ENCODE results near the gene METTL26. TPM values are rescaled to one million over a fixed set of nuclear protein-coding genes. Genes with fewer than 3 reads are reported as not detected.

METTL26 gene
- total RNA-seq, 4 donors from 2014 or later: 72.2 to 138 (median 84.7) TPM

DNA sequence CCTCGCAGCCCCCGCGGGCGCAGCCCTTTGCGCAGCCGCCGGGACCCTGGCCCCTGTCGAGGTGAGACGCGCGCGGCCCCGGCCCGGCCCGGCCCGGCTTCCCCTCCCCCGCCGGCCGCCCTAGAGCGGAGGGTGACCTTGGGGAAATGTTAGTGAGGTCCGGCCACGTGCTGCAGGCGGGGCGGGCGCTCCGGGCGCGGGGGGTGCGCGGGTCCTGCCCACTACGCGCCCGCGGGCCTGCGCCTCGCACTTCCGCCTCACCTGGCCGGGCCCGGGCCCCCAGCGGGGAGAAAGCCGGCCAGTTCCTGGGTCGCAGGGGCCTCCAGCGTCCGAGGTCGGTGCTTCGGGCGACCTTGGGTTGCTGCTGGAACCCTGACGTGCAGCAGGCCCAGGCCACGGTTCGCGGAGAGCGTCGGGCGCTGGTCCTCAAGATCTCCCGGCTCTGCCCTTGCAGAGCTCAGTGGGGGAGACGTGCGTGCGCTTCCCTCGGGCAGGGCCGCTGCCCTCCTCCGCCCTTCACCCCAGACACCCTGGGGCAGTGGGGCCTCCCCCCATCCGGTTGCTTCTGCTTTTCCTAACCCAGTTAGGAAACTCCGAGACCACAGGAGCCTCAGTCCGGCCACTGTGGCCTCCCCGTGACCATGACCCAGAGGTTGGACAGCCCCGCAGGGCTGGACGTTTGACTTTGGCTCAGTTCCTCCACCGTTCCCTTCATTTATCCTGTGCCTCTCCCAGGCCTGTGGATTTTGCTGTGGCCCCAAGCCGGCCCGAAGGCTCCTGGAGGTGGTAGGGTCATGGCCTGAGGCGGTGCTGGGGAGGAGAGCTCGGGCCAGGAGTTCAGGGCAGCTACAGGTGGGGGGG is 6.3 kb upstream of the METTL26 start:
- H3K27me3 ChIP-seq: no peaks in the 10 kb centered on the region
- no peak for DNase-seq (ENCODE audit: low spot score in 2 of 2)
- peak overlapping the region; percentile 84 for H3K27ac ChIP-seq
- H3K4me3 ChIP-seq: peak overlapping the region; percentile 89
- no peaks in the 10 kb centered on the region for H3K9me3 ChIP-seq
- H3K36me3 ChIP-seq: no peaks in the 10 kb centered on the region
- peaks cover 45% of the 10 kb centered on the region for H3K4me1 ChIP-seq
- 65% methylated on average over 5 of the region's 72 CpGs for WGBS
- TF ChIP-seq EP300 (IDR thresholded peaks at IDR 0.05) (no peak), POLR2A (IDR thresholded peaks at IDR 0.05) (no peak), POLR2AphosphoS5 (IDR thresholded peaks at IDR 0.05) (no peak)
- TF ChIP-seq, protein P1, sequence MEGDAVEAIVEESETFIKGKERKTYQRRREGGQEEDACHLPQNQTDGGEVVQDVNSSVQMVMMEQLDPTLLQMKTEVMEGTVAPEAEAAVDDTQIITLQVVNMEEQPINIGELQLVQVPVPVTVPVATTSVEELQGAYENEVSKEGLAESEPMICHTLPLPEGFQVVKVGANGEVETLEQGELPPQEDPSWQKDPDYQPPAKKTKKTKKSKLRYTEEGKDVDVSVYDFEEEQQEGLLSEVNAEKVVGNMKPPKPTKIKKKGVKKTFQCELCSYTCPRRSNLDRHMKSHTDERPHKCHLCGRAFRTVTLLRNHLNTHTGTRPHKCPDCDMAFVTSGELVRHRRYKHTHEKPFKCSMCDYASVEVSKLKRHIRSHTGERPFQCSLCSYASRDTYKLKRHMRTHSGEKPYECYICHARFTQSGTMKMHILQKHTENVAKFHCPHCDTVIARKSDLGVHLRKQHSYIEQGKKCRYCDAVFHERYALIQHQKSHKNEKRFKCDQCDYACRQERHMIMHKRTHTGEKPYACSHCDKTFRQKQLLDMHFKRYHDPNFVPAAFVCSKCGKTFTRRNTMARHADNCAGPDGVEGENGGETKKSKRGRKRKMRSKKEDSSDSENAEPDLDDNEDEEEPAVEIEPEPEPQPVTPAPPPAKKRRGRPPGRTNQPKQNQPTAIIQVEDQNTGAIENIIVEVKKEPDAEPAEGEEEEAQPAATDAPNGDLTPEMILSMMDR (IDR thresholded peaks at IDR 0.05): no peak

DNA sequence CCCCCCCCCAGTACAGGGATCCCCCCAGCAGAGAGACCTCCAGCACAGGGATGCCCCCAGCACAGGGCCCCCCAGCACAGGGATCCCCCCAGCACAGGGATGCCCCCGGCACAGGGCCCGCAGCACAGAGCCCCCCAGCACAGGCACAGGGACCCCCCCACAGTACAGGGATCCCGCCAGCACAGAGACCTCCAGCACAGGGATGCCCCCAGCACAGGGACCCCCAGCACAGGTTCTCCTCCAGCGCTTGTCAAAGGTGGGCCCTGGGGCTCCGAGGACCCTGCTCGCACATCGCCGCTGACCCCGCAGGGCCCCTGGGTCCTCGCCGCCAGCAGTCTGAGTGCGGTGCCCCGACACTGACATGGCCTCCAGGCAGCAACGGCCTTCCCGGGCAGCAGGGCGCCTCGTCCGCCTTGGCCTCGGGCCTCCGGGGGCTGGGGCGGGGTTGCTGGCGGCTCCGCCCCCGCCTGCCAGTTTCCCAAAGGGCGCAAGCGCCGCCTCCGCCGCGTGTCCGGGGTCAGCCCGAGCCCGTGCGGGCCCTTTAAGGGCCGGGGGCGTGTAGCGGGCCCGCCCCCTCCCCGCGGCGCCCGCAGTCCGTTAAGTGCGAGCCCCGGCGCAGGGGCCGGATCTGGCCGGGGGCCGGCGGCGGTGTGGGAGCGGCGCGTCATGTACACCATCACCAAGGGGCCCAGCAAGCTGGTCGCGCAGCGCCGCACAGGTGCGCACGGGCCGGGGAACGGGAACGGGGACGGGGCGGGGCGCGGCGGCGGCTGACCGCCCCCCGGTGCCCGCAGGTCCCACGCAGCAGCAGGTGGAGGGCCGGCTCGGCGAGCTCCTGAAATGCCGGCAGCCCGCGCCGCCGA is 5.5 kb upstream of the METTL26 start, which contains the start of gene MCRIP2:
MCRIP2 (plus strand) TSS at position 503 of the 863 bp plus-strand sequence; CDS start at position 667, 164 bp downstream.
- Histone ChIP-seq H3K9me3 (no peaks in the 10 kb centered on the region), H3K27me3 (no peaks in the 10 kb centered on the region), H3K27ac (peak within 1 kb of the TSS; percentile 84), H3K4me3 (peak within 1 kb of the TSS; percentile 89), H3K4me1 (peaks cover 39% of the 10 kb centered on the region), H3K36me3 (no peaks in the 10 kb centered on the region)
- no peak for TF ChIP-seq EP300 (IDR thresholded peaks at IDR 0.05)
- TF ChIP-seq POLR2A (IDR thresholded peaks at IDR 0.05): peak in 1 of 2 donors; percentile 2
- TF ChIP-seq, protein P1 (IDR thresholded peaks at IDR 0.05): no peak
- no peak for TF ChIP-seq POLR2AphosphoS5 (IDR thresholded peaks at IDR 0.05)
- DNase-seq (ENCODE audit: low spot score in 2 of 2): no peak
- no CpG with 5 or more reads among the region's 81 CpGs for WGBS

GRCh38 chr16:640614-641013 is 4.5 kb upstream of the METTL26 start:
- TF ChIP-seq POLR2A (IDR thresholded peaks at IDR 0.05) (no peak), POLR2AphosphoS5 (IDR thresholded peaks at IDR 0.05) (no peak), EP300 (IDR thresholded peaks at IDR 0.05) (no peak)
- TF ChIP-seq, protein P1 (IDR thresholded peaks at IDR 0.05): no peak
- no peaks in the 10 kb centered on the region for H3K27me3 ChIP-seq
- H3K4me1 ChIP-seq: peaks cover 35% of the 10 kb centered on the region
- no peaks in the 10 kb centered on the region for H3K9me3 ChIP-seq
- H3K4me3 ChIP-seq: peak overlapping the region; percentile 89
- H3K36me3 ChIP-seq: no peaks in the 10 kb centered on the region
- DNase-seq (ENCODE audit: low spot score in 2 of 2): no peak
- WGBS: 80% methylated on average over 2 of the region's 5 CpGs
- no peak overlapping the region for H3K27ac ChIP-seq

DNA sequence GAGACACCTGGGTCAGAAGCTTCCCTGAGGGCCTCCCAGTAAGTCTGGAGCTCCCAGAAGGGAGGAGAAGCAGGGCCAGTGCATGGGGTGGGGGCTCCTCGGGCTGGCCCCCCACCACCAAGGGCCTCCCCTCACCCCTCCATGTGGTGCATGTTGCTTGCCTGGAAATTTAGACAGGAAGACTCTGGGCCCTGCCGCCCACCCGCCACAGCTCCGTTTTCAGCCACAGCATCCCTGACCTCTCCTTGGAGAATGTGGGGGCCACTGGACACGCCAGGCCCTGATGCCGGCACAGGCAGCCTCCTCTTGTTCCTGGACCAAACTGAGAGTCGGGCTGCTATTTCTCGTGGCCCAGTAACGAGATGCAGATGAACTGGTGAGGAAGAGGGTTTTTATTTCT is 2.7 kb upstream of the METTL26 start:
- Histone ChIP-seq H3K27ac (no peak overlapping the region), H3K36me3 (peaks cover 8% of the 10 kb centered on the region), H3K4me1 (peaks cover 43% of the 10 kb centered on the region), H3K4me3 (no peak overlapping the region), H3K27me3 (no peaks in the 10 kb centered on the region), H3K9me3 (no peaks in the 10 kb centered on the region)
- 54% methylated on average over 6 of the region's 9 CpGs for WGBS
- TF ChIP-seq POLR2AphosphoS5 (IDR thresholded peaks at IDR 0.05) (no peak), POLR2A (IDR thresholded peaks at IDR 0.05) (no peak)
- TF ChIP-seq, protein P1 (IDR thresholded peaks at IDR 0.05): no peak
- DNase-seq (ENCODE audit: low spot score in 2 of 2): no peak
